Stimulated activated CD8-positive, alpha-beta memory T cell treated with anti-CD3 and anti-CD28 coated beads, Interleukin-4, amount 100 ng/mL, for 4 hours (primary cell): ENCODE results near the gene BDNF.
A peak's percentile ranks its signal among the peaks of the same experiment; 100 is the strongest.

Experiments used
- DNase-seq, 2 donors: peaks; one replicate each; pipeline ENCODE4 v3.0.0-alpha.2; 2020; ENCODE audit warnings: low read depth in 2 of 2, low spot score in 1 of 2

The BDNF gene

GRCh38 chr11:27705873-27706820, 5.9 kb upstream of the BDNF start:
- DNase-seq, result no peak

GRCh38 chr11:27703481-27703880, 3.2 kb upstream of the BDNF start:
- DNase-seq, result no peak

DNA sequence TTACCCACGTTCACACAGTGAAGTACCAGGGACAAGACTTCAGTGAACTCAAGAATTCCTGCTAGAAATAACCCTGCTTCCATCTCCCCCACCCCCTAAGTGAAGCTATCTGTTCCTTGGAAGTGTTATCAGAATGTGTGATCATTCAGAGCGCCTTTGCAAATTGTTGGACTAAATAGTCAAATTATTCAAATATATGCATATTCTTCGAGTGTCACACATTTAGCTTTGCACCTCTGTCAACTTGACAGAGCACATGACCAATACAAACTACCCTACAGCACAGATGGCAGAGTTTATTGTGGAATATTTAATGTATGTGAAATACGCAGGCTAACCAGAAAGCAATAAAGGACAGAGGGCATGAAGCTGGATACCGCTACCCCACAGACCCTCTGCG, 2.6 kb upstream of the BDNF start:
- no peak for DNase-seq

- no peak for DNase-seq
These were observed 1.3 kb upstream of the BDNF start for GRCh38 chr11:27701355-27702105.

DNA sequence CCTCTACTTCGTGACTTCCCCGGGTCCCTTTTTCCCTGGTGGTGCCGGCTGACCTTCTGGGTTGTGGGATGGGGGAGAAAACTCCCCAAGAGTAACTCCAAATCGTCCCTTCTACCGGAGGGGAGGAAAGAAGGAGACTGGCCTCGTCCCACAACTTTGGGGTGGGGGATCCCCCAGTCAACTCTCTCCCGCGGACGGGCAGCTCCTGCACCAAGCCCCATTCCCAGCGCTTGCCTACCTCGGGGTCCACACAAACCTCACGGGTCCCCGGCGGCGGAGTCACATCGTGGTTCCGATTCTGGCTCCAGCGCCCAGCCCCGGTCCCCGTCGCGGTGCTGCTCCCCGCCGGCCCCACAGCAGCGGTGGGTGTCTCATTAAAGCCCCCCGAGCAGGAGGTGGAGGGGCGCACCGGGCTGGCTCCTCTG, 317 bp downstream of the BDNF start:
- DNase-seq, result no peak

GRCh38 chr11:27699242-27699925, 871 bp downstream of the BDNF start:
- DNase-seq, result no peak

DNA sequence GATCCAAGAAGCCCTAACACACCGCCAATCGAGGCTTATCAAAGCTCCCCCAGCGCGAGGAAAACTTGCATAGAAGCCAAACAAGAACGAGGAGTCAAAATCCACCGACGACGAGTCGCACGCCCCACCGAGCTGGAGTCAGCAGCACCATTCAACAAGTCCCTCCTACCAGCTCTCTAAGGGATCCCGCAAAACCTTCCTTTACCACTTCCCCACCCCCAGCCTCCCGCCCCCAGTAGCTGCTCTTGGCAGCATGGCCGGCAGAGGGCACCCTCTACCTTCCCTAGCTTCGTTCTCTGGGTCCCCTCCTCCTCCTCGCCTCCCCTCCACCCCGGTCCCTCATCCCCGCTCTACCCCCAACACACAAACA, 1.4 kb downstream of the BDNF start:
- peak; percentile 12 to 14 for DNase-seq

- DNase-seq, result no peak
These were observed 2.5 kb downstream of the BDNF start for GRCh38 chr11:27697679-27698275.

DNA sequence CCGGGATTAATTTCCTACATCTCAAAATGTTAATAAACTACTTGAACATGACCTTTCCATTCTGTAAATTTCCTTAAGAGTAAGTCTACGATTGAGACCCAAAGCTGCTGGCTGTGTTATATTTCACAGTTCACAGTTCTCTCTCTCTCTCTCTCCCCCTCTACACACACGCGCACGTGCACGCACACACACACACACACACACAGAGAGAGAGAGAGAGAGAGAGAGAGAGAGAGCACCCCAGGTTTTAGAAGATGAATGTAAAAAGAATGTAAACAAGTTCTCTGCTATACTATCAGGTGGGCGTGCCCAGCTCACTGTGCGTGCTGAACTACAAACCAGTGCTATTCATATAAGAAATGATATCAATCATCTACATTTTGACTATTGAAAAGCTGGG, 3.3 kb downstream of the BDNF start:
- no peak for DNase-seq

GRCh38 chr11:27696115-27696514, 4.1 kb downstream of the BDNF start:
- DNase-seq, result no peak

GRCh38 chr11:27694992-27695391, 5.3 kb downstream of the BDNF start:
- DNase-seq, result no peak

- no peak for DNase-seq
These were observed 6.9 kb downstream of the BDNF start for GRCh38 chr11:27693398-27693797.

- no peak for DNase-seq
These were observed 7.5 kb downstream of the BDNF start for GRCh38 chr11:27692781-27693180.

DNA sequence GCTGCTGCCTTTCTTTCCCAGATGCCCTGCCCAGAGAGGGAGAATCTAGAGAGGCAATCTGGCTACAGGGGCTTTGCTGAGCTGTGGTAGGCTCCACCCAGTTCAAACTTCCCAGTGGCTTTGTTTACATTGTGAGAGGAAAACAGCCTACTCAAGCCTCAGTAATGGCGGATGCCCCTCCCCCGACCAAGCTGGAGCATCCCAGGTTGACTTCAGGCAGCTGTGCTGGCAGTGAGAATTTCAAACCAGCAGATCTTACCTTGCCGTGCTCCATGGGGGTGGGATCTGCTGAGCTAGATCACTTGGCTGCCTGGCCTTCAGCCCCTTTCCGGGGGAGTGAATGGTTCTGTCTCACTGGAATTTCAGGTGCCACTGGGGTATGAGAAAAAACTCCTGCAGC, 12.2 kb downstream of the BDNF start:
- no peak for DNase-seq

GRCh38 chr11:27681664-27682063, 18.6 kb downstream of the BDNF start:
- no peak for DNase-seq

- DNase-seq, result no peak
These were observed 20.9 kb downstream of the BDNF start for GRCh38 chr11:27679136-27680015.

GRCh38 chr11:27678242-27678641, 22.0 kb downstream of the BDNF start:
- DNase-seq, result no peak

DNA sequence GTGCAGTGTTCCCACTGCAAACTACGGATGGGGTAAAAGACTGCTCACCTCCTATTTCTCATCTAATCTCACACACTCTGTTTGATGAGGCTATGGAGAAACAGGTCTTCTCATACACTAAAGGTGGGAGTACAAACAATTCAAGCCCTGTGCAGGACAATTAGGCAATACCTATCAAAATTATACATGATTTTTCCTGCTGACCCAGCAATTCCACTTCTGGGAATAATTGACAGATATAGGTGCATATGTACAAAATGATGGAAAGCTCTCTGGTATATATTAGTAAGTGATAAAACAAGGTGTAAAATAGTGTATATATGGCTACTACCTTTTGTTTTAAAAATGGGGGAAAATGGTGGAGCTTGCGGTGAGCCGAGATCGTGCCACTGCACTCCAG, 23.1 kb downstream of the BDNF start:
- no peak for DNase-seq

DNA sequence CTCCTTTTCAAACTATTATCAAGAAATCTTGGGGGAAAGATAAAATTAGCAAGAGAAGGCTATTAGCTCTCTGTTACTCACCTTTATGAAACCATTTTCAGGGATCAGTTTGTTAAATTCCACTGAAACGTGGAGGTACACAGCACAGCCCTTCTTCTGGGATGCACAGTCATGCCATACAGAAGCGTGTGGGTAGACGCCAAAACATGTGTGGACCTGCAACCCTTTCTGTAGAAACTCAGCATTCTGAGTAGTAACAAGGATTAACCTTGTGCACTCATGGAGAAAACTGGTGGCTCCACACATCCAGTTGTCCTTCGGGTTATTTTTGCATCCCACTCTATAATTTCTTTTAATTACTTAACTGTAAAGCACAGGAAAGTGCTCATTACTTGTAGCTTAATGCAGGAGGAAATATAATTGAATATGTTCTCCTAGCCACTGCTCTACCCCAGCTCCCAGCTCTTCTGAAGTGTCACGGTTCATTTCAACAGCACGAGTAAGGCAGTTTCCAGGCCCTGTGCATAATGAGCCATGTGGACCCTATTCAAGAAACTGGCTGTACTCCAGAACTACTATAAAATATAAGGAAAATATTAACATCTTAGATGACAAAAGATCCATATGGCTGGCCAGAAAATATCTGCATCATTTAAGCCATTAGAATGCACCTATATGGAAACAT, 26.1 kb downstream of the BDNF start:
- no peak for DNase-seq
